Liver (tissue), 9 donors: ENCODE measurements around the gene DNAJA4. TPM values are rescaled to one million over a fixed set of nuclear protein-coding genes. Genes with fewer than 3 reads are reported as not detected.

Experiments
- DNase-seq: peaks from one replicate; pipeline ENCODE4 v3.0.0-alpha.2; 2017; ENCODE audit warnings: low spot score
- H3K27ac ChIP-seq, 2 donors: one replicate each; pipeline ENCODE4 v1.7.0; 2013; ENCODE audit warnings: inconsistent platforms in 2 of 2, low read length in 2 of 2, control low read depth in 1 of 2, low read depth in 1 of 2, mild to moderate bottlenecking in 1 of 2
- H3K27me3 ChIP-seq, 4 donors: one replicate each; pipeline versions ENCODE4 v1.6.1 to v1.7.0; 2013; ENCODE audit warnings: low read length in 3 of 4, inconsistent platforms in 1 of 4, mild to moderate bottlenecking in 1 of 4, moderate library complexity in 1 of 4; ENCODE audit not compliant: control insufficient read depth in 4 of 4, insufficient read depth in 4 of 4
- H3K36me3 ChIP-seq, 4 donors: one replicate each; pipeline versions ENCODE4 v1.6.1 to v1.7.0; 2013; ENCODE audit warnings: low read length in 3 of 4, mild to moderate bottlenecking in 3 of 4, low read depth in 1 of 4, moderate library complexity in 1 of 4; ENCODE audit not compliant: control insufficient read depth in 4 of 4, insufficient read depth in 3 of 4
- H3K4me1 ChIP-seq, 4 donors: one replicate each; pipeline versions ENCODE4 v1.6.1 to v1.7.0; 2013; ENCODE audit warnings: low read length in 3 of 4, mild to moderate bottlenecking in 3 of 4, moderate library complexity in 1 of 4; ENCODE audit not compliant: control insufficient read depth in 4 of 4, insufficient read depth in 4 of 4
- H3K4me3 ChIP-seq, 3 donors: one replicate each; pipeline versions ENCODE4 v1.6.1 to v1.7.0; 2013; ENCODE audit warnings: low read length in 3 of 3, control low read depth in 1 of 3, low read depth in 1 of 3, mild to moderate bottlenecking in 1 of 3
- H3K9ac ChIP-seq, 2 donors: one replicate each; pipeline ENCODE4 v1.7.0; 2013; ENCODE audit warnings: low read length in 2 of 2, mild to moderate bottlenecking in 2 of 2, moderate library complexity in 2 of 2, control low read depth in 1 of 2, low read depth in 1 of 2
- H3K9me3 ChIP-seq, 4 donors: one replicate each; pipeline versions ENCODE4 v1.6.1 to v1.7.0; 2013; ENCODE audit warnings: low read length in 3 of 4; ENCODE audit not compliant: control insufficient read depth in 4 of 4
- ATF3 ChIP-seq: IDR thresholded peaks from 2 replicates; pipeline ENCODE4 v1.6.1; 2016; ENCODE audit warnings: antibody characterized with exemption
- EGR1 ChIP-seq, 2 donors: IDR thresholded peaks; 2 replicates each; pipeline ENCODE4 v1.6.1; 2016 to 2018; ENCODE audit warnings: antibody characterized with exemption in 2 of 2, low read depth in 2 of 2
- FOXA1 ChIP-seq: IDR thresholded peaks from 2 replicates; pipeline ENCODE4 v1.6.1; 2016; ENCODE audit warnings: antibody characterized with exemption
- FOXA2 ChIP-seq: IDR thresholded peaks from 2 replicates; pipeline ENCODE4 v1.6.1; 2016; ENCODE audit warnings: antibody characterized with exemption
- GABPA ChIP-seq, 2 donors: IDR thresholded peaks in 1 of 2; conservative IDR thresholded peaks in 1 of 2; 2 replicates each; pipeline ENCODE4 v1.6.1; 2016; ENCODE audit warnings: antibody characterized with exemption in 2 of 2, mild to moderate bottlenecking in 1 of 2, moderate library complexity in 1 of 2
- HNF4A ChIP-seq, 2 donors: conservative IDR thresholded peaks; 2 replicates each; pipeline ENCODE4 v1.6.1; 2016; ENCODE audit warnings: antibody characterized with exemption in 2 of 2, mild to moderate bottlenecking in 2 of 2
- HNF4G ChIP-seq: IDR thresholded peaks from 2 replicates; pipeline ENCODE4 v1.6.1; 2016; ENCODE audit warnings: antibody characterized with exemption
- JUND ChIP-seq, 2 donors: IDR thresholded peaks; 2 replicates each; pipeline ENCODE4 v1.6.1; 2016; ENCODE audit warnings: antibody characterized with exemption in 2 of 2
- MAX ChIP-seq: IDR thresholded peaks from 2 replicates; pipeline ENCODE4 v1.6.1; 2016; ENCODE audit warnings: antibody characterized with exemption
- NR2F2 ChIP-seq: IDR thresholded peaks from 2 replicates; pipeline ENCODE4 v1.6.1; 2016; ENCODE audit warnings: antibody characterized with exemption
- RAD21 ChIP-seq, 2 donors: IDR thresholded peaks; 2 replicates each; pipeline ENCODE4 v1.6.1; 2016; ENCODE audit warnings: antibody characterized with exemption in 2 of 2, mild to moderate bottlenecking in 2 of 2
- REST ChIP-seq: IDR thresholded peaks from 2 replicates; pipeline ENCODE4 v1.6.1; 2016; ENCODE audit warnings: antibody characterized with exemption, mild to moderate bottlenecking
- RXRA ChIP-seq, 2 donors: IDR thresholded peaks; 2 replicates each; pipeline ENCODE4 v1.6.1; 2017 to 2018; ENCODE audit warnings: antibody characterized with exemption in 2 of 2, mild to moderate bottlenecking in 1 of 2
- SP1 ChIP-seq: IDR thresholded peaks from 2 replicates; pipeline ENCODE4 v1.6.1; 2018; ENCODE audit warnings: antibody characterized with exemption, mild to moderate bottlenecking
- TAF1 ChIP-seq: conservative IDR thresholded peaks from 2 replicates; pipeline ENCODE4 v1.6.1; 2016; ENCODE audit warnings: antibody characterized with exemption, mild to moderate bottlenecking
- YY1 ChIP-seq: IDR thresholded peaks from 2 replicates; pipeline ENCODE4 v1.6.1; 2016; ENCODE audit warnings: antibody characterized with exemption, mild to moderate bottlenecking
- WGBS: extraction: QIAGEN DNeasy Blood & Tissue Kit; methylation state at CpG from one replicate; pipeline ENCODE4 v1.1.7; 2013; 5-methylcytosine and 5-hydroxymethylcytosine counted together
- polyA plus RNA-seq, 2 donors: library from polyadenylated mRNA; stranded (reverse) in 1 of 2; unstranded in 1 of 2; fragments of 200-250 nt in 1 of 2; fragments of >200 nt in 1 of 2; fragmentation: Nextera tagmentation in 1 of 2; extraction: Ambion mirVana in 1 of 2; gene quantifications; one replicate each; pipeline versions ENCODE4 v1.2.1 to v1.2.3, GENCODE V29; 2013 to 2015
- total RNA-seq, 2 donors: library from RNA; depleted of rRNA; stranded (reverse); fragments of >200 nt; gene quantifications; one replicate each; pipeline ENCODE4 v1.2.3, GENCODE V29; 2014
- TF ChIP-seq, protein P1 (sequence below): IDR thresholded peaks from 2 replicates; pipeline ENCODE4 v1.6.1; 2016; ENCODE audit warnings: antibody characterized with exemption
- TF ChIP-seq, protein P2 (sequence below): fragments of 150-350 bp; IDR thresholded peaks from 2 replicates; pipeline ENCODE4 v1.5.1; 2017; ENCODE audit warnings: improper control_type of control experiment, low read depth, low read length; ENCODE audit not compliant: missing input control
- donor health status: healthy.
- donor health status: healthy.
- donor health status: healthy.
- donor health status: healthy.
- donor health status: healthy.

Gene DNAJA4
- total and polyA plus RNA-seq, 4 donors: 0.93 to 79.0 (median 2.0) TPM

DNA sequence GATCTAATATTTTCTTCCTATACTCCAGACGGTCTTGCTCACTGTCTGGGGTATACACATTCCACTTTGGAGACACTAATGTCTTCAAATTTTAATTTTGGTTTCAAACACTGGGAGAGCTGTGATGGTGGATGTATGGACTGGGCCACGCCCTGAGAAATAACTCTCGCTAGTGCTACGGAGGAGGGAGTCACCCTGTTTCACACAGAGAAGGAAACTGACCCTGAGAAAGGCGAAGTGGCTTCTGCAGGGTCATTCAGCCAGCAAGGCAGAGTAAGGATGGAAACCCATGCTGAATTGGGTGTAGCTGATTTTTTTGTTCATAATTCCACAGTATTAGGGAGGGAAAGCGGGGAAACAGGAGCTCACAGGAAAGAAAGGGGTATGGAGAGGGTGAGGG lies 43.6 kb downstream of the DNAJA4 start:
- no peak overlapping the region for H3K9ac ChIP-seq
- no peak overlapping the region for H3K27ac ChIP-seq
- no peak for TF ChIP-seq RAD21 (IDR thresholded peaks at IDR 0.05)
- no peak for TF ChIP-seq FOXA1
- no peak for TF ChIP-seq ATF3
- no peak for TF ChIP-seq TAF1
- no peak for TF ChIP-seq FOXA2
- no peak for TF ChIP-seq REST
- no peak for TF ChIP-seq GABPA (IDR thresholded peaks at IDR 0.05 in 1 of 2, conservative IDR thresholded peaks at IDR 0.05 in 1 of 2)
- TF ChIP-seq MAX: no peak
- no peak for TF ChIP-seq HNF4A (conservative IDR thresholded peaks at IDR 0.05)
- TF ChIP-seq EGR1 (IDR thresholded peaks at IDR 0.05; ENCODE audit: low read depth in 2 of 2): no peak
- no peak for TF ChIP-seq JUND (IDR thresholded peaks at IDR 0.05)
- TF ChIP-seq, protein P1, sequence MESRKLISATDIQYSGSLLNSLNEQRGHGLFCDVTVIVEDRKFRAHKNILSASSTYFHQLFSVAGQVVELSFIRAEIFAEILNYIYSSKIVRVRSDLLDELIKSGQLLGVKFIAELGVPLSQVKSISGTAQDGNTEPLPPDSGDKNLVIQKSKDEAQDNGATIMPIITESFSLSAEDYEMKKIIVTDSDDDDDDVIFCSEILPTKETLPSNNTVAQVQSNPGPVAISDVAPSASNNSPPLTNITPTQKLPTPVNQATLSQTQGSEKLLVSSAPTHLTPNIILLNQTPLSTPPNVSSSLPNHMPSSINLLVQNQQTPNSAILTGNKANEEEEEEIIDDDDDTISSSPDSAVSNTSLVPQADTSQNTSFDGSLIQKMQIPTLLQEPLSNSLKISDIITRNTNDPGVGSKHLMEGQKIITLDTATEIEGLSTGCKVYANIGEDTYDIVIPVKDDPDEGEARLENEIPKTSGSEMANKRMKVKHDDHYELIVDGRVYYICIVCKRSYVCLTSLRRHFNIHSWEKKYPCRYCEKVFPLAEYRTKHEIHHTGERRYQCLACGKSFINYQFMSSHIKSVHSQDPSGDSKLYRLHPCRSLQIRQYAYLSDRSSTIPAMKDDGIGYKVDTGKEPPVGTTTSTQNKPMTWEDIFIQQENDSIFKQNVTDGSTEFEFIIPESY: no peak
- no peak for TF ChIP-seq NR2F2
- TF ChIP-seq YY1: no peak
- TF ChIP-seq SP1: no peak
- TF ChIP-seq RXRA (IDR thresholded peaks at IDR 0.05): no peak
- TF ChIP-seq, protein P2, sequence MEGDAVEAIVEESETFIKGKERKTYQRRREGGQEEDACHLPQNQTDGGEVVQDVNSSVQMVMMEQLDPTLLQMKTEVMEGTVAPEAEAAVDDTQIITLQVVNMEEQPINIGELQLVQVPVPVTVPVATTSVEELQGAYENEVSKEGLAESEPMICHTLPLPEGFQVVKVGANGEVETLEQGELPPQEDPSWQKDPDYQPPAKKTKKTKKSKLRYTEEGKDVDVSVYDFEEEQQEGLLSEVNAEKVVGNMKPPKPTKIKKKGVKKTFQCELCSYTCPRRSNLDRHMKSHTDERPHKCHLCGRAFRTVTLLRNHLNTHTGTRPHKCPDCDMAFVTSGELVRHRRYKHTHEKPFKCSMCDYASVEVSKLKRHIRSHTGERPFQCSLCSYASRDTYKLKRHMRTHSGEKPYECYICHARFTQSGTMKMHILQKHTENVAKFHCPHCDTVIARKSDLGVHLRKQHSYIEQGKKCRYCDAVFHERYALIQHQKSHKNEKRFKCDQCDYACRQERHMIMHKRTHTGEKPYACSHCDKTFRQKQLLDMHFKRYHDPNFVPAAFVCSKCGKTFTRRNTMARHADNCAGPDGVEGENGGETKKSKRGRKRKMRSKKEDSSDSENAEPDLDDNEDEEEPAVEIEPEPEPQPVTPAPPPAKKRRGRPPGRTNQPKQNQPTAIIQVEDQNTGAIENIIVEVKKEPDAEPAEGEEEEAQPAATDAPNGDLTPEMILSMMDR: no peak
- no peak for TF ChIP-seq HNF4G
- H3K4me1 ChIP-seq: peaks cover 0 to 4% (median 1%) of the 10 kb centered on the region in 4 donors
- H3K36me3 ChIP-seq: no peaks in the 10 kb centered on the region
- H3K9me3 ChIP-seq: no peaks in the 10 kb centered on the region
- no peak overlapping the region for H3K4me3 ChIP-seq
- H3K27me3 ChIP-seq: peaks cover 0 to 4% (median 0%) of the 10 kb centered on the region in 4 donors
- no peak for DNase-seq
- 43% methylated on average over 6 of the region's 6 CpGs for WGBS
